Left lung (tissue), 10 donors: ENCODE measurements around the gene ANGPTL7. TPM values are rescaled to one million over a fixed set of nuclear protein-coding genes. Genes with fewer than 3 reads are reported as not detected.

Experiments
- ATAC-seq: fragments of 200-7000 bp; cut with Tn5 transposase; one replicate; pipeline ENCODE4 v1.9.1; 2020; ENCODE audit warnings: moderate library complexity
- DNase-seq, 4 donors: peaks; one replicate each; pipeline ENCODE4 v3.0.0-alpha.2; 2013 to 2020
- H3K27ac ChIP-seq, 2 donors: fragments of 200-600 bp; sonication (generic) in 1 of 2; one replicate each; pipeline versions ENCODE4 v1.5.0 to v1.8.0; 2020 to 2021
- H3K27me3 ChIP-seq, 2 donors: fragments of 200-600 bp; sonication (generic) in 1 of 2; one replicate each; pipeline versions ENCODE4 v1.5.0 to v1.8.0; 2020 to 2021
- H3K36me3 ChIP-seq, 2 donors: fragments of 200-600 bp; sonication (generic) in 1 of 2; one replicate each; pipeline versions ENCODE4 v1.5.0 to v1.8.0; 2020 to 2021
- H3K4me1 ChIP-seq, 2 donors: fragments of 200-600 bp; one replicate each; pipeline ENCODE4 v1.8.0; 2021
- H3K4me3 ChIP-seq, 2 donors: fragments of 200-600 bp; sonication (generic) in 1 of 2; one replicate each; pipeline versions ENCODE4 v1.5.0 to v1.8.0; 2020 to 2021; ENCODE audit warnings: mild to moderate bottlenecking in 1 of 2
- H3K9me3 ChIP-seq, 2 donors: fragments of 200-600 bp; sonication (generic) in 1 of 2; one replicate each; pipeline versions ENCODE4 v1.5.0 to v1.8.0; 2020 to 2021
- CTCF ChIP-seq, 2 donors: fragments of 200-600 bp; sonication (generic) in 1 of 2; IDR thresholded peaks; one replicate each; pipeline versions ENCODE4 v1.5.0 to v1.8.0; 2021; ENCODE audit warnings: antibody characterized with exemption in 2 of 2
- intact Hi-C, 2 donors: fragments of 100-400 bp; cut with DNase I; formaldehyde crosslinking; loops; one replicate each; pipeline versions ENCODE4 v1.11.2 to v1.14.2; 2022
- polyA plus RNA-seq, 6 donors: library from polyadenylated mRNA; unstranded; fragments of 120-200 nt; gene quantifications; one replicate each; pipeline ENCODE4 v1.2.1, GENCODE V29; 2013; ENCODE audit not compliant: insufficient read length in 6 of 6
- total RNA-seq, 2 donors: library from RNA; stranded (reverse); fragmentation: NEBNext Ultra II Directional; extraction: Animal tissue kit (Norgen Biotek cat#: 25700); gene quantifications; one replicate each; pipeline ENCODE4 v1.2.1, GENCODE V29; 2021
- donor health status: DM: no; HTN: yes; CAD: no.
- donor health status: DM: no; HTN: no; CAD: no.

ANGPTL7 gene
- total and polyA plus RNA-seq, 8 donors: 0.07 to 1.6 (median 0.20) TPM

GRCh38 chr1:11227106-11228077, 38.2 kb downstream of the ANGPTL7 start:
- Histone ChIP-seq H3K27me3 (no peaks in the 10 kb centered on the region), H3K36me3 (peaks cover 9 to 90% of the 10 kb centered on the region in 2 donors), H3K9me3 (no peaks in the 10 kb centered on the region), H3K4me1 (no peaks in the 10 kb centered on the region), H3K4me3 (no peak overlapping the region), H3K27ac (no peak overlapping the region)
- DNase-seq (no peak), ATAC-seq (no peak)
- intact Hi-C loops: no loop called here
- no peak for TF ChIP-seq CTCF (IDR thresholded peaks at IDR 0.05)

- DNase-seq (no peak), ATAC-seq (no peak)
- peaks cover 14 to 91% of the 10 kb centered on the region in 2 donors for H3K36me3 ChIP-seq
- H3K27me3 ChIP-seq: no peaks in the 10 kb centered on the region
- intact Hi-C loops: no loop called here
- no peak for TF ChIP-seq CTCF (IDR thresholded peaks at IDR 0.05)
- no peak overlapping the region for H3K27ac ChIP-seq
- no peaks in the 10 kb centered on the region for H3K9me3 ChIP-seq
- no peak overlapping the region for H3K4me3 ChIP-seq
- H3K4me1 ChIP-seq: no peaks in the 10 kb centered on the region
These were observed 40.0 kb downstream of the ANGPTL7 start for GRCh38 chr1:11229203-11229602.

- Histone ChIP-seq H3K27me3 (no peaks in the 10 kb centered on the region), H3K36me3 (peaks cover 14 to 100% of the 10 kb centered on the region in 2 donors), H3K4me3 (no peak overlapping the region), H3K9me3 (no peaks in the 10 kb centered on the region), H3K27ac (no peak overlapping the region), H3K4me1 (no peaks in the 10 kb centered on the region)
- intact Hi-C loops: no loop called here
- no peak for DNase-seq
- ATAC-seq: no peak
- TF ChIP-seq CTCF (IDR thresholded peaks at IDR 0.05): no peak
These were observed 44.1 kb downstream of the ANGPTL7 start for GRCh38 chr1:11233208-11233607.

- H3K4me1 ChIP-seq: no peaks in the 10 kb centered on the region
- peak in 2 of 4 donors; percentile 39 to 54 for DNase-seq
These were observed 48.2 kb downstream of the ANGPTL7 start for GRCh38 chr1:11237356-11237755.

More at GRCh38 chr1:11237356-11237755, 48.2 kb downstream of the ANGPTL7 start:
- no peak for TF ChIP-seq CTCF (IDR thresholded peaks at IDR 0.05)
- Histone ChIP-seq H3K4me3 (no peak overlapping the region), H3K9me3 (no peaks in the 10 kb centered on the region), H3K27me3 (no peaks in the 10 kb centered on the region), H3K36me3 (peaks cover 5 to 100% of the 10 kb centered on the region in 2 donors), H3K27ac (peak overlapping the region in 1 of 2 donors; percentile 58)
- ATAC-seq: no peak
- intact Hi-C loops: no loop called here
